K562 (cell line): Measurements from ENCODE around the gene BSPRY. TPM values are rescaled to one million over a fixed set of nuclear protein-coding genes. Genes with fewer than 3 reads are reported as not detected.

Experiments
- CREBBP ChIP-seq: IDR thresholded peaks from one replicate; pipeline ENCODE4 v1.6.1; 2012; ENCODE audit warnings: low read depth, mild to moderate bottlenecking, control low read depth, inconsistent platforms, low read length
- EHMT2 ChIP-seq: fragments of 450-650 bp; IDR thresholded peaks from 2 replicates; pipeline ENCODE4 v1.6.1; 2018; ENCODE audit warnings: antibody characterized with exemption
- GTF2A2 ChIP-seq: IDR thresholded peaks from 2 replicates; pipeline ENCODE4 v1.6.1; 2016; ENCODE audit warnings: mild to moderate bottlenecking, missing genetic modification characterization, missing compliant biosample characterization
- HIVEP1 ChIP-seq: fragments of 250-450 bp; sonication (Bioruptor Pico); IDR thresholded peaks from 2 replicates; pipeline ENCODE4 v1.4.0; 2020; ENCODE audit warnings: mild to moderate bottlenecking
- KAT7 ChIP-seq: sonication (generic); formaldehyde crosslinking; IDR thresholded peaks from 2 replicates; pipeline ENCODE4 v1.8.0; 2022; ENCODE audit warnings: missing genetic modification reagents, mild to moderate bottlenecking, borderline replicate concordance
- KLF1 ChIP-seq: fragments of 450-650 bp; IDR thresholded peaks from 2 replicates; pipeline ENCODE4 v1.6.1; 2016; ENCODE audit warnings: missing genetic modification characterization, missing compliant biosample characterization
- MAFG ChIP-seq: fragments of 450-650 bp; conservative IDR thresholded peaks from 2 replicates; pipeline ENCODE4 v1.6.1; 2016; ENCODE audit warnings: missing genetic modification characterization, missing compliant biosample characterization
- MAFK ChIP-seq: IDR thresholded peaks from 2 replicates; pipeline ENCODE4 v1.6.1; 2011; ENCODE audit warnings: low read length, improper control_type of control experiment
- MEF2A ChIP-seq: IDR thresholded peaks from 2 replicates; pipeline ENCODE4 v1.6.1; 2011; ENCODE audit warnings: low read depth, mild to moderate bottlenecking, low read length, moderate library complexity; ENCODE audit not compliant: control insufficient read depth
- MYC ChIP-seq, 2 experiments: fragments of 250-450 bp in 1 of 2; sonication (Bioruptor Pico) in 1 of 2; IDR thresholded peaks; 2 replicates each; pipeline versions ENCODE4 v1.5.1 to v1.6.1; 2012 to 2021; ENCODE audit warnings: low read depth in 2 of 2, borderline replicate concordance in 1 of 2, improper control_type of control experiment in 1 of 2, low read length in 1 of 2, mild to moderate bottlenecking in 1 of 2, moderate library complexity in 1 of 2
- SPI1 ChIP-seq: IDR thresholded peaks from 2 replicates; pipeline ENCODE4 v1.6.1; 2011; ENCODE audit warnings: low read depth, low read length, control low read depth, borderline replicate concordance
- SRSF9 ChIP-seq: fragments of 200-400 bp; formaldehyde crosslinking; IDR thresholded peaks from 2 replicates; pipeline ENCODE4 v1.6.1; 2017; ENCODE audit warnings: low read depth, low read length, borderline replicate concordance
- TAF9B ChIP-seq: fragments of 450-650 bp; IDR thresholded peaks from 2 replicates; pipeline ENCODE4 v1.6.1; 2018; ENCODE audit warnings: mild to moderate bottlenecking; ENCODE audit not compliant: partially characterized antibody
- ZKSCAN3 ChIP-seq: fragments of 250-450 bp; sonication (Bioruptor Pico); IDR thresholded peaks from 2 replicates; pipeline ENCODE4 v1.4.0; 2020
- ZNF354B ChIP-seq: fragments of 250-450 bp; sonication (Bioruptor Pico); IDR thresholded peaks from 2 replicates; pipeline ENCODE4 v1.4.0; 2020
- ZNF780A ChIP-seq: fragments of 250-450 bp; sonication (Bioruptor Pico); IDR thresholded peaks from 2 replicates; pipeline ENCODE4 v1.5.0; 2021; ENCODE audit warnings: mild to moderate bottlenecking
- polyA plus RNA-seq, 8 experiments: library from polyadenylated mRNA; depleted of rRNA in 4 of 8; stranded (reverse) in 5 of 8; unstranded in 3 of 8; fragments of >200 nt; fragmentation: Nextera tagmentation in 2 of 8; fragmentation: Illumina TruSeq in 1 of 8; extraction: Ambion mirVana in 2 of 8; extraction: Trizol in 1 of 8; gene quantifications; 2 replicates each; pipeline versions ENCODE4 v1.2.1 to v1.2.3, GENCODE V29; 2011 to 2014; ENCODE audit warnings: inconsistent platforms in 1 of 8, missing spikeins in 1 of 8
- total RNA-seq, 7 experiments: library from RNA; depleted of rRNA in 6 of 7; stranded (reverse); fragments of >200 nt in 6 of 7; fragmentation: Illumina TruSeq in 2 of 7; extraction: Trizol in 2 of 7; gene quantifications; 2 replicates each; pipeline versions ENCODE4 v1.2.1 to v1.2.3, GENCODE V29; 2011 to 2021; ENCODE audit warnings: low replicate concordance in 1 of 7
- TF ChIP-seq, protein P1 (sequence below): sonication (generic); formaldehyde crosslinking; IDR thresholded peaks from 2 replicates; pipeline ENCODE4 v1.8.0; 2022; ENCODE audit warnings: missing genetic modification reagents, mild to moderate bottlenecking, borderline replicate concordance
- TF ChIP-seq, protein P2 (sequence below): fragments of 450-650 bp; formaldehyde crosslinking; IDR thresholded peaks from 2 replicates; pipeline ENCODE4 v1.4.0; 2022; ENCODE audit warnings: mild to moderate bottlenecking, moderate library complexity
- TF ChIP-seq, protein P3 (sequence below): sonication (generic); formaldehyde crosslinking; IDR thresholded peaks from 2 replicates; pipeline ENCODE4 v1.4.0; 2020; ENCODE audit warnings: mild to moderate bottlenecking, missing genetic modification reagents
- TF ChIP-seq, protein P4 (sequence below): fragments of 250-450 bp; sonication (Bioruptor Pico); IDR thresholded peaks from 2 replicates; pipeline ENCODE4 v1.8.0; 2022; ENCODE audit warnings: inconsistent platforms
- TF ChIP-seq, protein P5 (sequence below), 2 experiments: fragments of 450-650 bp; IDR thresholded peaks; 2 replicates each; pipeline ENCODE4 v1.6.1; 2016

The BSPRY gene
- total and polyA plus RNA-seq, 9 of the 15 experiments (the other 6 are each of a cell fraction or from before 2014, with no cell fraction given): 0.07 to 0.67 (median 0.18) TPM

DNA sequence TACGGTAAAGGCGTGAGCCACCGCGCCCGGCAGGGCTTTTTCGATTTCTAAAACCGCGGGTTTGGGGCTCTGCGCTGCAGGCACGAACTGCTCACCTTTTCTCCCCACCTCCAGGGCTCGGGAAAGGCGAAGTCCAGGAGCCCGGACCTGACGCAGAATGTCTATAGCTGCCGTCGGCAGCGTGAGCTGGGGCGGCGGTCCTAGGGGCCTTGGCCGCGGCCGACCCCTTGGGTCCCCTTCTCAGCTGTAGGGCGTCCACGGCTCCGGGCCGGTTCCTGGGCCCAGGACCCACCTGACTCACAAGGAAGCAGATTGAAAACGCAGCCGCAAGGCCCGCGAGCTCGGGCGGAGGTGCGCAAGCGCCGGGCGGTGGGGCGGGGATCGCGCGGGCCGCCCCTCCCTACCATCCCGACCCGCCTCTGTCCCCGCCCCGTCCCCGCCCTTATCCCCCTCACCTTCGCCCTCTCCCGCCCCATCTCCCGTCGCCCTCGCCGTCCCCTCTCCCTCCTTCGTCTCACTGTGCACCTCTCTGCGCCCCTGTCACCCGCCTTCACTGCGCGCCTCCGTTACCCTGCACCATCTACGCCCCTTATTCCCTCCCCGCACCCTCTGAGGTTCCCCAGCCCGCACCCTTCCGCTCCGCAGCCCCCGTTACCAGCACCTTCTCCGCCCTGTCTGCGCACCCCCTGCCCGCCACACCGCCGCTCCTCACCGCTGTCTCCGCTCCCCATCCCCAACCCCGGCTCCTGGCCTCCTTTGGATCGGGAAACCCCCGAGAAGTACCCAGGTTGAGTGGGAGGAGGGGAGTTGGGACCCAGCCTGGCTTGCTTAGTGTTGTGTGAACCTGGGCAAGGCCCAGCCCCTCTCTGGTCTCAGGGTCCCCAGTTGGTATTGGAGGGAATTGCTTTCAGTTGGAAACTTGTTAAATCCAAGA, 27.6 kb downstream of the BSPRY start, which contains the start of gene HDHD3 (continued):
- TF ChIP-seq, protein P1, sequence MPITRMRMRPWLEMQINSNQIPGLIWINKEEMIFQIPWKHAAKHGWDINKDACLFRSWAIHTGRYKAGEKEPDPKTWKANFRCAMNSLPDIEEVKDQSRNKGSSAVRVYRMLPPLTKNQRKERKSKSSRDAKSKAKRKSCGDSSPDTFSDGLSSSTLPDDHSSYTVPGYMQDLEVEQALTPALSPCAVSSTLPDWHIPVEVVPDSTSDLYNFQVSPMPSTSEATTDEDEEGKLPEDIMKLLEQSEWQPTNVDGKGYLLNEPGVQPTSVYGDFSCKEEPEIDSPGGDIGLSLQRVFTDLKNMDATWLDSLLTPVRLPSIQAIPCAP (CRISPR knock-in tag): no peak
- TF ChIP-seq MYC (IDR thresholded peaks at IDR 0.05; ENCODE audit: low read depth, low read length): peak; percentile 33; the same call in 1 of the 2 replicates
- no peak for TF ChIP-seq MYC (CRISPR knock-in tag; IDR thresholded peaks at IDR 0.05; ENCODE audit: borderline replicate concordance, low read depth)
- TF ChIP-seq ZNF354B: no peak
- no peak for TF ChIP-seq EHMT2
- no peak for TF ChIP-seq ZNF780A (CRISPR knock-in tag)
- no peak for TF ChIP-seq ZKSCAN3 (CRISPR knock-in tag)
- no peak for TF ChIP-seq MEF2A
- TF ChIP-seq TAF9B: no peak
- TF ChIP-seq KLF1 (tag): no peak
- no peak for TF ChIP-seq MAFK
- no peak for TF ChIP-seq GTF2A2 (tag)
- no peak for TF ChIP-seq MAFG (tag)
- TF ChIP-seq, protein P2, sequence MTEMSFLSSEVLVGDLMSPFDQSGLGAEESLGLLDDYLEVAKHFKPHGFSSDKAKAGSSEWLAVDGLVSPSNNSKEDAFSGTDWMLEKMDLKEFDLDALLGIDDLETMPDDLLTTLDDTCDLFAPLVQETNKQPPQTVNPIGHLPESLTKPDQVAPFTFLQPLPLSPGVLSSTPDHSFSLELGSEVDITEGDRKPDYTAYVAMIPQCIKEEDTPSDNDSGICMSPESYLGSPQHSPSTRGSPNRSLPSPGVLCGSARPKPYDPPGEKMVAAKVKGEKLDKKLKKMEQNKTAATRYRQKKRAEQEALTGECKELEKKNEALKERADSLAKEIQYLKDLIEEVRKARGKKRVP (CRISPR knock-in tag): no peak
- no peak for TF ChIP-seq CREBBP
- TF ChIP-seq, protein P3, sequence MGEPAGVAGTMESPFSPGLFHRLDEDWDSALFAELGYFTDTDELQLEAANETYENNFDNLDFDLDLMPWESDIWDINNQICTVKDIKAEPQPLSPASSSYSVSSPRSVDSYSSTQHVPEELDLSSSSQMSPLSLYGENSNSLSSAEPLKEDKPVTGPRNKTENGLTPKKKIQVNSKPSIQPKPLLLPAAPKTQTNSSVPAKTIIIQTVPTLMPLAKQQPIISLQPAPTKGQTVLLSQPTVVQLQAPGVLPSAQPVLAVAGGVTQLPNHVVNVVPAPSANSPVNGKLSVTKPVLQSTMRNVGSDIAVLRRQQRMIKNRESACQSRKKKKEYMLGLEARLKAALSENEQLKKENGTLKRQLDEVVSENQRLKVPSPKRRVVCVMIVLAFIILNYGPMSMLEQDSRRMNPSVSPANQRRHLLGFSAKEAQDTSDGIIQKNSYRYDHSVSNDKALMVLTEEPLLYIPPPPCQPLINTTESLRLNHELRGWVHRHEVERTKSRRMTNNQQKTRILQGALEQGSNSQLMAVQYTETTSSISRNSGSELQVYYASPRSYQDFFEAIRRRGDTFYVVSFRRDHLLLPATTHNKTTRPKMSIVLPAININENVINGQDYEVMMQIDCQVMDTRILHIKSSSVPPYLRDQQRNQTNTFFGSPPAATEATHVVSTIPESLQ (CRISPR knock-in tag): no peak
- TF ChIP-seq, protein P4, sequence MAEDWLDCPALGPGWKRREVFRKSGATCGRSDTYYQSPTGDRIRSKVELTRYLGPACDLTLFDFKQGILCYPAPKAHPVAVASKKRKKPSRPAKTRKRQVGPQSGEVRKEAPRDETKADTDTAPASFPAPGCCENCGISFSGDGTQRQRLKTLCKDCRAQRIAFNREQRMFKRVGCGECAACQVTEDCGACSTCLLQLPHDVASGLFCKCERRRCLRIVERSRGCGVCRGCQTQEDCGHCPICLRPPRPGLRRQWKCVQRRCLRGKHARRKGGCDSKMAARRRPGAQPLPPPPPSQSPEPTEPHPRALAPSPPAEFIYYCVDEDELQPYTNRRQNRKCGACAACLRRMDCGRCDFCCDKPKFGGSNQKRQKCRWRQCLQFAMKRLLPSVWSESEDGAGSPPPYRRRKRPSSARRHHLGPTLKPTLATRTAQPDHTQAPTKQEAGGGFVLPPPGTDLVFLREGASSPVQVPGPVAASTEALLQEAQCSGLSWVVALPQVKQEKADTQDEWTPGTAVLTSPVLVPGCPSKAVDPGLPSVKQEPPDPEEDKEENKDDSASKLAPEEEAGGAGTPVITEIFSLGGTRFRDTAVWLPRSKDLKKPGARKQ (CRISPR knock-in tag): no peak
- TF ChIP-seq KAT7 (CRISPR knock-in tag): no peak
- no peak for TF ChIP-seq SPI1
- TF ChIP-seq HIVEP1: no peak
- TF ChIP-seq, protein P5, sequence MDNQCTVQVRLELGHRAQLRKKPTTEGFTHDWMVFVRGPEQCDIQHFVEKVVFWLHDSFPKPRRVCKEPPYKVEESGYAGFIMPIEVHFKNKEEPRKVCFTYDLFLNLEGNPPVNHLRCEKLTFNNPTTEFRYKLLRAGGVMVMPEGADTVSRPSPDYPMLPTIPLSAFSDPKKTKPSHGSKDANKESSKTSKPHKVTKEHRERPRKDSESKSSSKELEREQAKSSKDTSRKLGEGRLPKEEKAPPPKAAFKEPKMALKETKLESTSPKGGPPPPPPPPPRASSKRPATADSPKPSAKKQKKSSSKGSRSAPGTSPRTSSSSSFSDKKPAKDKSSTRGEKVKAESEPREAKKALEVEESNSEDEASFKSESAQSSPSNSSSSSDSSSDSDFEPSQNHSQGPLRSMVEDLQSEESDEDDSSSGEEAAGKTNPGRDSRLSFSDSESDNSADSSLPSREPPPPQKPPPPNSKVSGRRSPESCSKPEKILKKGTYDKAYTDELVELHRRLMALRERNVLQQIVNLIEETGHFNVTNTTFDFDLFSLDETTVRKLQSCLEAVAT (IDR thresholded peaks at IDR 0.05): peak in 1 of 2 experiments; percentile 36; a peak in 1 of 4 replicates
- TF ChIP-seq SRSF9: no peak
